Measurements from ENCODE around the gene TXK.

Gene TXK

GRCh38 chr4:48031802-48032525, 102.1 kb downstream of the TXK start:
- TF ChIP-seq FOXP2 (optimal IDR thresholded peaks at IDR 0.05; ENCODE audit: borderline replicate concordance, extremely low read depth, extremely low read length, insufficient read depth) = no peak
- TF ChIP-seq SIN3A (IDR thresholded peaks at IDR 0.05; ENCODE audit: borderline replicate concordance, insufficient read depth, low read length) = no peak
- no peak for TF ChIP-seq REST (IDR thresholded peaks at IDR 0.05; ENCODE audit: insufficient read depth in 1 of 2, low read depth in 2 of 2, low read length in 2 of 2)
- no peak for TF ChIP-seq TAF1 (IDR thresholded peaks at IDR 0.05; ENCODE audit: borderline replicate concordance, insufficient read depth, low read length)
- no peak for TF ChIP-seq POLR2AphosphoS5 (IDR thresholded peaks at IDR 0.05; ENCODE audit: low read depth, low read length)

- TF ChIP-seq TAF1 (IDR thresholded peaks at IDR 0.05; ENCODE audit: borderline replicate concordance, insufficient read depth, low read length) = no peak
- TF ChIP-seq FOXP2 (optimal IDR thresholded peaks at IDR 0.05; ENCODE audit: borderline replicate concordance, extremely low read depth, extremely low read length, insufficient read depth) = no peak
- TF ChIP-seq POLR2AphosphoS5 (IDR thresholded peaks at IDR 0.05; ENCODE audit: low read depth, low read length) = no peak
- no peak for TF ChIP-seq REST (IDR thresholded peaks at IDR 0.05; ENCODE audit: insufficient read depth in 1 of 2, low read depth in 2 of 2, low read length in 2 of 2)
- no peak for TF ChIP-seq SIN3A (IDR thresholded peaks at IDR 0.05; ENCODE audit: borderline replicate concordance, insufficient read depth, low read length)
These were observed 103.6 kb downstream of the TXK start for GRCh38 chr4:48030470-48030869.

- TF ChIP-seq FOXP2 (optimal IDR thresholded peaks at IDR 0.05; ENCODE audit: borderline replicate concordance, extremely low read depth, extremely low read length, insufficient read depth) = no peak
- no peak for TF ChIP-seq TAF1 (IDR thresholded peaks at IDR 0.05; ENCODE audit: borderline replicate concordance, insufficient read depth, low read length)
- TF ChIP-seq SIN3A (IDR thresholded peaks at IDR 0.05; ENCODE audit: borderline replicate concordance, insufficient read depth, low read length) = no peak
- no peak for TF ChIP-seq POLR2AphosphoS5 (IDR thresholded peaks at IDR 0.05; ENCODE audit: low read depth, low read length)
- TF ChIP-seq REST (IDR thresholded peaks at IDR 0.05; ENCODE audit: insufficient read depth in 1 of 2, low read depth in 2 of 2, low read length in 2 of 2) = no peak
These were observed 105.4 kb downstream of the TXK start for GRCh38 chr4:48028696-48029095.

- TF ChIP-seq POLR2AphosphoS5 (IDR thresholded peaks at IDR 0.05; ENCODE audit: low read depth, low read length) (no peak), REST (IDR thresholded peaks at IDR 0.05; ENCODE audit: insufficient read depth in 1 of 2, low read depth in 2 of 2, low read length in 2 of 2) (no peak), FOXP2 (optimal IDR thresholded peaks at IDR 0.05; ENCODE audit: borderline replicate concordance, extremely low read depth, extremely low read length, insufficient read depth) (no peak), TAF1 (IDR thresholded peaks at IDR 0.05; ENCODE audit: borderline replicate concordance, insufficient read depth, low read length) (no peak), SIN3A (IDR thresholded peaks at IDR 0.05; ENCODE audit: borderline replicate concordance, insufficient read depth, low read length) (no peak)
These were observed 106.4 kb downstream of the TXK start for GRCh38 chr4:48027653-48028052.

Measured in PFSK-1 (cell line).